NCI-H1092 treated with DMSO at 0.1 percent for 48 hours (cell line): Measurements from ENCODE around the gene MOB3B.
"Not testable (repeated sequence)": the region's sequence is repeated elsewhere in the genome, so short reads cannot be mapped to it uniquely, and the experiment has no call there.

Source experiments
- DNase-seq: peaks from one replicate; lab custom pipeline; 2025; lab: John Stamatoyannopoulos, UW

Gene MOB3B

GRCh38 chr9:27518006-27518405, 11.6 kb downstream of the MOB3B start:
- no peak for DNase-seq

- DNase-seq = no peak
These were observed 15.1 kb downstream of the MOB3B start for GRCh38 chr9:27514551-27514950.

GRCh38 chr9:27511771-27512170, 17.8 kb downstream of the MOB3B start:
- no peak for DNase-seq

GRCh38 chr9:27510780-27511179, 18.8 kb downstream of the MOB3B start:
- DNase-seq = no peak

GRCh38 chr9:27506981-27507380, 22.6 kb downstream of the MOB3B start:
- DNase-seq = no peak

GRCh38 chr9:27505744-27506161, 23.9 kb downstream of the MOB3B start:
- DNase-seq = no peak

GRCh38 chr9:27504259-27504658, 25.4 kb downstream of the MOB3B start:
- DNase-seq = no peak

- DNase-seq = no peak
These were observed 26.0 kb downstream of the MOB3B start for GRCh38 chr9:27503623-27504022.

- DNase-seq = not testable (repeated sequence)
These were observed 28.7 kb downstream of the MOB3B start for GRCh38 chr9:27500902-27501301.

GRCh38 chr9:27499451-27499850, 30.2 kb downstream of the MOB3B start:
- DNase-seq = no peak

- no peak for DNase-seq
These were observed 31.7 kb downstream of the MOB3B start for GRCh38 chr9:27497883-27498417.

GRCh38 chr9:27496135-27496504, 33.5 kb downstream of the MOB3B start:
- DNase-seq = no peak

GRCh38 chr9:27495480-27496134, 34.0 kb downstream of the MOB3B start:
- DNase-seq = no peak

- DNase-seq = no peak
These were observed 38.5 kb downstream of the MOB3B start for GRCh38 chr9:27491154-27491553.

GRCh38 chr9:27489087-27489876, 40.3 kb downstream of the MOB3B start:
- no peak for DNase-seq

- DNase-seq = no peak
These were observed 41.7 kb downstream of the MOB3B start for GRCh38 chr9:27487927-27488326.

GRCh38 chr9:27487128-27487640, 42.4 kb downstream of the MOB3B start:
- DNase-seq = no peak

- no peak for DNase-seq
These were observed 44.5 kb downstream of the MOB3B start for GRCh38 chr9:27485158-27485557.

GRCh38 chr9:27483576-27483975, 46.0 kb downstream of the MOB3B start:
- no peak for DNase-seq

GRCh38 chr9:27482709-27483108, 46.9 kb downstream of the MOB3B start:
- no peak for DNase-seq

- DNase-seq = no peak
These were observed 51.3 kb downstream of the MOB3B start for GRCh38 chr9:27478322-27478721.

GRCh38 chr9:27476870-27477515, 52.6 kb downstream of the MOB3B start:
- DNase-seq = no peak
